ENCODE results near the gene PLCD3. TPM values are rescaled to one million over a fixed set of nuclear protein-coding genes. Genes with fewer than 3 reads are reported as not detected.

PLCD3 gene
- total and polyA plus RNA-seq, 2 of the 13 experiments (the other 11 are each of a cell fraction or from before 2014, with no cell fraction given): 11.3 to 39.1 TPM

GRCh38 chr17:45061606-45062205 lies 70.6 kb downstream of the PLCD3 start (continued):
- no peak for TF ChIP-seq ARID2 (CRISPR knock-in tag; IDR thresholded peaks at IDR 0.05; ENCODE audit: borderline replicate concordance)
- TF ChIP-seq CHD2 (IDR thresholded peaks at IDR 0.05; ENCODE audit: low read depth, low read length): no peak
- no peak for TF ChIP-seq DBP (CRISPR knock-in tag; IDR thresholded peaks at IDR 0.05; ENCODE audit: not compliant biosample characterization)
- no peak for TF ChIP-seq TP53 (CRISPR knock-in tag; conservative IDR thresholded peaks at IDR 0.05)
- TF ChIP-seq REST (IDR thresholded peaks at IDR 0.05; ENCODE audit: borderline replicate concordance in 1 of 2, low read depth in 1 of 2, low read length in 2 of 2): no peak
- TF ChIP-seq E2F1 (CRISPR knock-in tag; IDR thresholded peaks at IDR 0.05): no peak
- TF ChIP-seq ESRRA (CRISPR knock-in tag; IDR thresholded peaks at IDR 0.05; ENCODE audit: low read depth): no peak
- TF ChIP-seq BHLHE40 (IDR thresholded peaks at IDR 0.05; ENCODE audit: low read length): no peak
- TF ChIP-seq CBFB (CRISPR knock-in tag; IDR thresholded peaks at IDR 0.05): no peak
- no peak for TF ChIP-seq ZIK1 (CRISPR knock-in tag; IDR thresholded peaks at IDR 0.05; ENCODE audit: borderline replicate concordance, low read depth)
- TF ChIP-seq CEBPZ (IDR thresholded peaks at IDR 0.05; ENCODE audit: low read length): no peak
- no peak for TF ChIP-seq PHF5A (CRISPR knock-in tag; IDR thresholded peaks at IDR 0.05; ENCODE audit: low read depth, unreplicated experiment)
- TF ChIP-seq ZNF672 (CRISPR knock-in tag; IDR thresholded peaks at IDR 0.05): no peak
- no peak for TF ChIP-seq ZNF281 (CRISPR knock-in tag; IDR thresholded peaks at IDR 0.05; ENCODE audit: borderline replicate concordance)
- no peak for TF ChIP-seq MYNN (CRISPR knock-in tag; IDR thresholded peaks at IDR 0.05; ENCODE audit: low read depth)
